H1 (cell line): ENCODE measurements around the gene MIPEP. TPM values are rescaled to one million over a fixed set of nuclear protein-coding genes. Genes with fewer than 3 reads are reported as not detected.
A peak's percentile ranks its signal among the peaks of the same experiment; 100 is the strongest.

Experiments used
- CTCF ChIA-PET: fragments of 300-600 bp; sonication (Branson Sonifier 250); formaldehyde crosslinking; loops from one replicate; lab custom pipeline; 2021; ENCODE audit not compliant: partially characterized antibody; lab: Charles Lee
- POLR2A ChIA-PET: fragments of 300-600 bp; sonication (Branson Sonifier 250); formaldehyde crosslinking; loops from one replicate; lab custom pipeline; 2021; ENCODE audit warnings: inconsistent platforms; ENCODE audit not compliant: partially characterized antibody; lab: Charles Lee
- DNase-seq, 2 experiments: peaks; one replicate each; pipeline versions ENCODE4 v3.0.0 to v3.0.0-alpha.2; 2010 to 2022; ENCODE audit warnings: low spot score in 2 of 2, low read depth in 1 of 2, mixed read lengths in 1 of 2
- FAIRE-seq: peaks from 2 replicates; lab custom pipeline; 2011; peaks lifted over from hg19 to GRCh38; lab: Jason Lieb, UNC
- H2AFZ ChIP-seq: 2 replicates; pipeline ENCODE4 v1.8.1; 2012; ENCODE audit warnings: low read length, inconsistent platforms
- H2AK5ac ChIP-seq: 2 replicates; pipeline ENCODE4 v1.6.1; 2013; ENCODE audit warnings: low read depth, low read length
- H2BK120ac ChIP-seq: replicated peaks from 2 replicates; pipeline ENCODE3; 2013; ENCODE audit warnings: low read depth, low read length, inconsistent platforms
- H2BK12ac ChIP-seq: 2 replicates; pipeline ENCODE4 v1.6.1; 2013; ENCODE audit warnings: low read depth, low read length
- H2BK15ac ChIP-seq: 2 replicates; pipeline ENCODE4 v1.6.1; 2013; ENCODE audit warnings: low read length
- H2BK20ac ChIP-seq: 2 replicates; pipeline ENCODE4 v1.6.1; 2013; ENCODE audit warnings: low read length
- H2BK5ac ChIP-seq: 2 replicates; pipeline ENCODE4 v1.6.1; 2013; ENCODE audit warnings: low read depth, low read length
- H3K14ac ChIP-seq: 2 replicates; pipeline ENCODE4 v1.6.1; 2013; ENCODE audit warnings: inconsistent platforms; ENCODE audit not compliant: insufficient read length
- H3K18ac ChIP-seq: 2 replicates; pipeline ENCODE4 v1.6.1; 2013; ENCODE audit warnings: low read length; ENCODE audit errors: extremely low read depth
- H3K23ac ChIP-seq: 2 replicates; pipeline ENCODE4 v1.6.1; 2013; ENCODE audit warnings: inconsistent platforms; ENCODE audit not compliant: insufficient read length
- H3K23me2 ChIP-seq: 2 replicates; pipeline ENCODE4 v1.6.1; 2013; ENCODE audit warnings: low read depth, low read length
- H3K27ac ChIP-seq: 2 replicates; pipeline ENCODE4 v1.6.1; 2011; ENCODE audit warnings: low read depth, low read length, inconsistent platforms
- H3K27me3 ChIP-seq, 4 experiments: replicated peaks in 1 of 4; 1 replicate in 1 of 4; 2 replicates in 3 of 4; pipeline versions ENCODE4 v1.6.1 to v1.8.1; 2011 to 2013; ENCODE audit warnings: low read length in 3 of 4, mild to moderate bottlenecking in 3 of 4, inconsistent platforms in 2 of 4, mixed read lengths in 2 of 4, moderate library complexity in 1 of 4; ENCODE audit not compliant: control insufficient read depth in 3 of 4, insufficient read depth in 3 of 4; ENCODE audit errors: extremely low read depth in 1 of 4
- H3K36me3 ChIP-seq, 4 experiments: 2 replicates each; pipeline versions ENCODE4 v1.6.1 to v1.8.1; 2011 to 2013; ENCODE audit warnings: mild to moderate bottlenecking in 4 of 4, low read length in 3 of 4, moderate library complexity in 2 of 4, control low read depth in 1 of 4, inconsistent platforms in 1 of 4; ENCODE audit not compliant: insufficient read depth in 4 of 4, control insufficient read depth in 2 of 4
- H3K4ac ChIP-seq: replicated peaks from 2 replicates; pipeline ENCODE3; 2013; ENCODE audit warnings: low read length, low read depth, mixed read lengths, inconsistent platforms; ENCODE audit not compliant: insufficient read length
- H3K4me1 ChIP-seq, 4 experiments: replicated peaks in 1 of 4; 1 replicate in 1 of 4; 2 replicates in 3 of 4; pipeline versions ENCODE4 v1.6.1 to v1.8.1; 2011 to 2013; ENCODE audit warnings: low read length in 3 of 4, inconsistent platforms in 2 of 4, mixed read lengths in 1 of 4; ENCODE audit not compliant: insufficient read depth in 4 of 4, control insufficient read depth in 3 of 4
- H3K4me2 ChIP-seq, 2 experiments: 2 replicates each; pipeline versions ENCODE4 v1.6.1 to v1.8.1; 2011 to 2013; ENCODE audit warnings: low read depth in 2 of 2, low read length in 2 of 2, control low read depth in 1 of 2, inconsistent platforms in 1 of 2, mild to moderate bottlenecking in 1 of 2; ENCODE audit not compliant: insufficient read depth in 1 of 2
- H3K4me3 ChIP-seq, 4 experiments: fragments of 200-600, 300-600 bp in 1 of 4; sonication (generic), shearing (Covaris generic), sonication (Bioruptor Twin) in 1 of 4; 2 replicates each; pipeline versions ENCODE4 v1.5.1 to v1.8.1; 2011 to 2016; ENCODE audit warnings: low read length in 4 of 4, low read depth in 3 of 4, control low read depth in 2 of 4, inconsistent platforms in 2 of 4, mild to moderate bottlenecking in 2 of 4, mixed read lengths in 1 of 4, moderate library complexity in 1 of 4; ENCODE audit not compliant: insufficient read depth in 2 of 4; ENCODE audit errors: extremely low read depth in 1 of 4
- H3K56ac ChIP-seq: replicated peaks from 2 replicates; pipeline ENCODE3; 2013; ENCODE audit warnings: low read depth, mild to moderate bottlenecking, mixed read lengths, low read length, inconsistent platforms; ENCODE audit not compliant: insufficient read length
- H3K79me1 ChIP-seq: 2 replicates; pipeline ENCODE4 v1.6.1; 2013; ENCODE audit warnings: low read depth, low read length, control low read depth
- H3K79me2 ChIP-seq, 2 experiments: 2 replicates each; pipeline versions ENCODE4 v1.6.1 to v1.8.1; 2012 to 2013; ENCODE audit warnings: low read length in 2 of 2, mild to moderate bottlenecking in 2 of 2, inconsistent platforms in 1 of 2; ENCODE audit not compliant: insufficient read depth in 2 of 2, control insufficient read depth in 1 of 2
- H3K9ac ChIP-seq, 4 experiments: replicated peaks in 1 of 4; 1 replicate in 1 of 4; 2 replicates in 3 of 4; pipeline versions ENCODE4 v1.6.1 to v1.8.1; 2011 to 2013; ENCODE audit warnings: low read depth in 3 of 4, low read length in 3 of 4, control low read depth in 2 of 4, mild to moderate bottlenecking in 2 of 4, moderate library complexity in 2 of 4, inconsistent platforms in 1 of 4; ENCODE audit errors: extremely low read depth in 1 of 4
- H3K9me3 ChIP-seq, 2 experiments: 2 replicates each; pipeline versions ENCODE4 v1.6.1 to v1.8.1; 2012 to 2013; ENCODE audit warnings: mild to moderate bottlenecking in 2 of 2, moderate library complexity in 2 of 2, control low read depth in 1 of 2, inconsistent platforms in 1 of 2, low read depth in 1 of 2, low read length in 1 of 2, mixed read lengths in 1 of 2; ENCODE audit not compliant: insufficient read depth in 2 of 2
- H4K20me1 ChIP-seq, 2 experiments: replicated peaks in 1 of 2; 2 replicates each; pipeline versions ENCODE3 to v1.8.1; 2011 to 2013; ENCODE audit warnings: inconsistent platforms in 2 of 2, low read length in 2 of 2, mild to moderate bottlenecking in 1 of 2; ENCODE audit not compliant: insufficient read depth in 2 of 2, control insufficient read depth in 1 of 2
- H4K5ac ChIP-seq: 2 replicates; pipeline ENCODE4 v1.6.1; 2013; ENCODE audit warnings: low read length, low read depth, mixed read lengths, inconsistent platforms; ENCODE audit not compliant: insufficient read length
- H4K8ac ChIP-seq: 2 replicates; pipeline ENCODE4 v1.8.0; 2013; ENCODE audit warnings: mild to moderate bottlenecking, moderate library complexity, low read length, inconsistent platforms; ENCODE audit not compliant: insufficient read depth; ENCODE audit errors: extremely low read depth
- H4K91ac ChIP-seq: replicated peaks from 2 replicates; pipeline ENCODE3; 2013; ENCODE audit warnings: low read length, mixed read lengths, inconsistent platforms; ENCODE audit not compliant: insufficient read length
- CTBP2 ChIP-seq: IDR thresholded peaks from 2 replicates; pipeline ENCODE4 v1.7.0; 2011; ENCODE audit warnings: borderline replicate concordance, mild to moderate bottlenecking, moderate library complexity, mixed read lengths, low read length; ENCODE audit not compliant: insufficient read depth, insufficient read length
- CTCF ChIP-seq, 3 experiments: IDR thresholded peaks; 1 replicate in 2 of 3; 2 replicates in 1 of 3; pipeline versions ENCODE4 v1.5.1 to v1.6.1; 2011; ENCODE audit warnings: low read length in 3 of 3, mild to moderate bottlenecking in 3 of 3, inconsistent platforms in 2 of 3, low read depth in 1 of 3, moderate library complexity in 1 of 3; ENCODE audit not compliant: insufficient read depth in 1 of 3; ENCODE audit errors: control extremely low read depth in 1 of 3
- GABPA ChIP-seq: IDR thresholded peaks from 2 replicates; pipeline ENCODE4 v1.6.1; 2011; ENCODE audit warnings: mild to moderate bottlenecking, low read length, moderate library complexity, borderline replicate concordance; ENCODE audit not compliant: insufficient read depth
- SAP30 ChIP-seq: fragments of 300-600 bp; sonication (generic); IDR thresholded peaks from 2 replicates; pipeline ENCODE4 v1.7.1; 2012; ENCODE audit warnings: low read length, moderate library complexity, mild to moderate bottlenecking, inconsistent platforms; ENCODE audit not compliant: insufficient read depth, insufficient replicate concordance
- WGBS, 2 experiments: shearing (Covaris generic) in 1 of 2; methylation state at CpG; one replicate each; pipeline versions ENCODE4 v1.1.6 to v1.1.7; 2013 to 2015; ENCODE audit warnings: low lambda C conversion rate in 2 of 2, mixed read lengths in 2 of 2, inconsistent platforms in 1 of 2, low coverage in 1 of 2, missing lambda C conversion rate in 1 of 2; ENCODE audit not compliant: insufficient replicate concordance in 2 of 2, insufficient coverage in 1 of 2, insufficient read length in 1 of 2; ENCODE audit errors: extremely low coverage in 1 of 2, missing lambda C conversion rate in 1 of 2; 5-methylcytosine and 5-hydroxymethylcytosine counted together
- polyA plus RNA-seq, 7 experiments: library from polyadenylated mRNA; depleted of rRNA in 3 of 7; stranded (reverse) in 5 of 7; unstranded in 2 of 7; fragments of >200 nt in 5 of 7; fragments of 200-250 nt in 2 of 7; gene quantifications; 1 replicate in 5 of 7; 2 replicates in 1 of 7; 4 replicates in 1 of 7; pipeline versions ENCODE4 v1.2.1 to v1.2.3, GENCODE V29; 2011 to 2013; ENCODE audit warnings: missing spikeins in 2 of 7, mixed read lengths in 2 of 7
- total RNA-seq: library from RNA; stranded (reverse); fragmentation: NEBNext Ultra II Directional; extraction: Animal tissue kit (Norgen Biotek cat#: 25700); gene quantifications from 2 replicates; pipeline ENCODE4 v1.2.1, GENCODE V29; 2021

Gene MIPEP
- total and polyA plus RNA-seq, 2 of the 8 experiments (the other 6 are each of a cell fraction or from before 2014, with no cell fraction given), result 24.0 to 24.2 TPM

- CTCF ChIA-PET, result interaction anchor here (1.0 to 1.5 kb wide), 2 partner anchors 55 to 90 kb away, joined by 3 to 4 read pairs; partner anchors contain the start of gene MIPEP
- H3K9ac ChIP-seq, result no peak overlapping the region
- no peak for DNase-seq
- WGBS, 2 experiments, result 94% methylated on average over 32 of the region's 36 CpGs; no CpG with 5 or more reads in 1 of the 2 experiments
- H3K4me1 ChIP-seq, result no peaks in the 10 kb centered on the region; a peak in 1 of 7 replicates
- no peaks in the 10 kb centered on the region for H3K23me2 ChIP-seq
- H3K9me3 ChIP-seq, result no peaks in the 10 kb centered on the region
- H3K56ac ChIP-seq, result no peak overlapping the region
- no peak overlapping the region for H2BK20ac ChIP-seq
- H4K8ac ChIP-seq, result no peak overlapping the region
- no peak overlapping the region for H4K91ac ChIP-seq
- no peak overlapping the region for H2BK120ac ChIP-seq
- FAIRE-seq, result no peak
- H2AFZ ChIP-seq, result no peak overlapping the region
- H3K14ac ChIP-seq, result no peak overlapping the region
- no peaks in the 10 kb centered on the region for H3K27me3 ChIP-seq
- H3K27ac ChIP-seq, result no peak overlapping the region
- no peaks in the 10 kb centered on the region for H3K79me1 ChIP-seq
- no peak overlapping the region for H2AK5ac ChIP-seq
- TF ChIP-seq CTCF (IDR thresholded peaks at IDR 0.05; ENCODE audit: control extremely low read depth in 1 of 3, insufficient read depth in 1 of 3, low read depth in 1 of 3, low read length in 3 of 3) (peak in 2 of 3 experiments; percentile 4 to 42; a peak in 3 of 4 replicates), CTBP2 (no peak), SAP30 (no peak), GABPA (no peak)
- no peak overlapping the region for H3K4me2 ChIP-seq
- no peak overlapping the region for H2BK12ac ChIP-seq
- no peak overlapping the region for H3K4ac ChIP-seq
- no peak overlapping the region for H3K18ac ChIP-seq
- peaks cover 0 to 2% (median 0%) of the 10 kb centered on the region in 4 experiments; a peak in 1 of 8 replicates for H3K36me3 ChIP-seq
- no peak overlapping the region for H3K4me3 ChIP-seq
- H4K20me1 ChIP-seq, result no peaks in the 10 kb centered on the region
- H2BK15ac ChIP-seq, result no peak overlapping the region
- POLR2A ChIA-PET, result interaction anchor here (0.6 kb wide), 1 partner anchor 23 kb away, joined by 3 read pairs; no protein-coding TSS in a partner anchor
- H4K5ac ChIP-seq, result no peak overlapping the region
- H3K79me2 ChIP-seq, result no peaks in the 10 kb centered on the region
- H2BK5ac ChIP-seq, result no peak overlapping the region
- H3K23ac ChIP-seq, result no peak overlapping the region
Measured at GRCh38 chr13:23833733-23834611, 55.2 kb downstream of the MIPEP start.
